A549 (cell line): ENCODE results near the gene RGS16. TPM values are rescaled to one million over a fixed set of nuclear protein-coding genes. Genes with fewer than 3 reads are reported as not detected.

Experiments used
- ATAC-seq, 2 experiments: fragments of 200-7000 bp in 1 of 2; fragments of >200 bp in 1 of 2; cut with Nextera tagmentation in 1 of 2; cut with Tn5 transposase in 1 of 2; 3 replicates each; pipeline versions ENCODE4 v1.8.0 to v1.9.1; 2018 to 2020; ENCODE audit warnings: mild to moderate bottlenecking in 1 of 2, moderate library complexity in 1 of 2
- CTCF ChIA-PET: fragments of 300-600 bp; sonication (Branson Sonifier 250); formaldehyde crosslinking; extraction: SDS; loops from one replicate; lab custom pipeline; 2021; ENCODE audit warnings: antibody characterized with exemption, inconsistent platforms; lab: Yijun Ruan, JAX
- POLR2A ChIA-PET: fragments of 350-600 bp; formaldehyde crosslinking; extraction: SDS; loops from one replicate; lab custom pipeline; 2021; ENCODE audit warnings: antibody characterized with exemption, inconsistent platforms; lab: Yijun Ruan, JAX
- DNase-seq, 2 experiments: peaks; one replicate each; pipeline versions ENCODE4 v3.0.0 to v3.0.0-alpha.2; 2011 to 2016; ENCODE audit warnings: low read depth in 1 of 2, low spot score in 1 of 2
- FAIRE-seq: peaks from 2 replicates; lab custom pipeline; 2011; peaks lifted over from hg19 to GRCh38; lab: Jason Lieb, UNC
- H3K27ac ChIP-seq, 2 experiments: fragments of >200 bp; sonication (Bioruptor Twin); formaldehyde crosslinking; 3 replicates each; pipeline ENCODE4 v1.5.1; 2016 to 2017
- H3K4me1 ChIP-seq: fragments of >200 bp; sonication (Bioruptor Twin); formaldehyde crosslinking; 3 replicates; pipeline ENCODE4 v1.6.1; 2016
- H3K4me2 ChIP-seq: fragments of >200 bp; sonication (Bioruptor Twin); formaldehyde crosslinking; 3 replicates; pipeline ENCODE4 v1.6.1; 2016
- H3K4me3 ChIP-seq: fragments of >200 bp; sonication (Bioruptor Twin); formaldehyde crosslinking; 3 replicates; pipeline ENCODE4 v1.5.1; 2016
- H3K9me3 ChIP-seq: fragments of >200 bp; sonication (Bioruptor Twin); formaldehyde crosslinking; 3 replicates; pipeline ENCODE4 v1.6.1; 2016
- BHLHE40 ChIP-seq: IDR thresholded peaks from 2 replicates; pipeline ENCODE4 v1.6.1; 2012; ENCODE audit warnings: low read depth, low read length, inconsistent platforms
- CBX8 ChIP-seq: fragments of 200-600 bp; sonication (generic); IDR thresholded peaks from 2 replicates; pipeline ENCODE4 v1.6.1; 2016
- CEBPB ChIP-seq, 2 experiments: fragments of >200 bp in 1 of 2; sonication (Bioruptor Twin) in 1 of 2; formaldehyde crosslinking in 1 of 2; IDR thresholded peaks; 2 replicates each; pipeline ENCODE4 v1.6.1; 2012 to 2016
- CHD4 ChIP-seq: fragments of 200-600 bp; sonication (generic); IDR thresholded peaks from 2 replicates; pipeline ENCODE4 v1.6.1; 2016; ENCODE audit warnings: antibody characterized with exemption, mild to moderate bottlenecking, borderline replicate concordance
- FOSL2 ChIP-seq, 2 experiments: fragments of 450-650 bp in 1 of 2; fragments of >200 bp in 1 of 2; sonication (Bioruptor Twin) in 1 of 2; formaldehyde crosslinking; IDR thresholded peaks; 2 replicates each; pipeline versions ENCODE4 v1.5.0 to v1.6.1; 2016 to 2020; ENCODE audit warnings: mild to moderate bottlenecking in 1 of 2, moderate library complexity in 1 of 2
- HOXB13 ChIP-seq: fragments of 250-450 bp; sonication (Bioruptor Pico); IDR thresholded peaks from 2 replicates; pipeline ENCODE4 v1.5.0; 2020; ENCODE audit warnings: low read depth, mild to moderate bottlenecking, moderate library complexity
- JUNB ChIP-seq: fragments of >200 bp; sonication (Bioruptor Twin); formaldehyde crosslinking; IDR thresholded peaks from 2 replicates; pipeline ENCODE4 v1.6.1; 2016
- KDM1A ChIP-seq: fragments of 200-600 bp; sonication (generic); IDR thresholded peaks from 2 replicates; pipeline ENCODE4 v1.6.1; 2016; ENCODE audit warnings: low read depth, mild to moderate bottlenecking
- KDM5A ChIP-seq: fragments of 200-600 bp; sonication (generic); IDR thresholded peaks from 2 replicates; pipeline ENCODE4 v1.6.1; 2016; ENCODE audit warnings: antibody characterized with exemption, mild to moderate bottlenecking
- MAFK ChIP-seq: fragments of 450-650 bp; IDR thresholded peaks from 2 replicates; pipeline ENCODE4 v1.6.1; 2014; ENCODE audit not compliant: partially characterized antibody
- NFE2L2 ChIP-seq: fragments of 150-350 bp; conservative IDR thresholded peaks from 2 replicates; pipeline ENCODE4 v1.6.1; 2014; ENCODE audit warnings: low read length
- NPAS2 ChIP-seq: fragments of 250-450 bp; sonication (Bioruptor Pico); IDR thresholded peaks from 2 replicates; pipeline ENCODE4 v1.8.0; 2022; ENCODE audit warnings: mild to moderate bottlenecking, moderate library complexity, borderline replicate concordance
- POLR2A ChIP-seq: IDR thresholded peaks from 2 replicates; pipeline ENCODE4 v1.6.1; 2012; ENCODE audit warnings: mild to moderate bottlenecking, low read length
- RARB ChIP-seq: fragments of 250-450 bp; sonication (Bioruptor Pico); IDR thresholded peaks from 2 replicates; pipeline ENCODE4 v1.8.0; 2021; ENCODE audit warnings: mild to moderate bottlenecking, moderate library complexity
- RFX5 ChIP-seq: fragments of 450-650 bp; IDR thresholded peaks from 2 replicates; pipeline ENCODE4 v1.7.1; 2014; ENCODE audit warnings: antibody characterized with exemption, mild to moderate bottlenecking, moderate library complexity
- SREBF2 ChIP-seq: fragments of 450-650 bp; IDR thresholded peaks from 2 replicates; pipeline ENCODE4 v1.6.1; 2014; ENCODE audit warnings: mild to moderate bottlenecking, moderate library complexity
- ZC3H11A ChIP-seq: fragments of 450-650 bp; IDR thresholded peaks from 2 replicates; pipeline ENCODE4 v1.6.1; 2014; ENCODE audit warnings: antibody characterized with exemption, mild to moderate bottlenecking
- ZFP36 ChIP-seq: fragments of 450-650 bp; IDR thresholded peaks from 2 replicates; pipeline ENCODE4 v1.6.1; 2014; ENCODE audit warnings: borderline replicate concordance; ENCODE audit not compliant: partially characterized antibody
- WGBS: methylation state at CpG from one replicate; pipeline ENCODE4 v1.1.6; 2017; ENCODE audit errors: missing lambda C conversion rate; 5-methylcytosine and 5-hydroxymethylcytosine counted together
- polyA plus RNA-seq, 4 experiments: library from polyadenylated mRNA; depleted of rRNA in 3 of 4; stranded (reverse); fragments of >200 nt; fragmentation: RNase III in 1 of 4; extraction: RNeasy Plus Mini Kit Qiagen cat#74134 plus additional on column Dnase treatment in 1 of 4; gene quantifications; 2 replicates in 3 of 4; 3 replicates in 1 of 4; pipeline ENCODE4 v1.2.3, GENCODE V29; 2011 to 2017
- TF ChIP-seq, protein P1 (sequence below): fragments of 200-600 bp; sonication (generic); IDR thresholded peaks from 2 replicates; pipeline ENCODE4 v1.6.1; 2016; ENCODE audit warnings: antibody characterized with exemption, mild to moderate bottlenecking, moderate library complexity
- TF ChIP-seq, protein P2 (sequence below): fragments of >200 bp; sonication (Bioruptor Twin); formaldehyde crosslinking; IDR thresholded peaks from 2 replicates; pipeline ENCODE4 v1.6.1; 2016
- TF ChIP-seq, protein P3 (sequence below): fragments of 250-450 bp; sonication (Bioruptor Pico); IDR thresholded peaks from 2 replicates; pipeline ENCODE4 v1.5.0; 2020; ENCODE audit warnings: low read depth, mild to moderate bottlenecking, moderate library complexity
- TF ChIP-seq, protein P4 (sequence below): fragments of 450-650 bp; IDR thresholded peaks from 2 replicates; pipeline ENCODE4 v1.6.1; 2014; ENCODE audit warnings: antibody characterized with exemption

RGS16 gene
- polyA plus RNA-seq, 2 of the 4 experiments (the other 2 are of a cell fraction), result 0.13 to 0.45 TPM

DNA sequence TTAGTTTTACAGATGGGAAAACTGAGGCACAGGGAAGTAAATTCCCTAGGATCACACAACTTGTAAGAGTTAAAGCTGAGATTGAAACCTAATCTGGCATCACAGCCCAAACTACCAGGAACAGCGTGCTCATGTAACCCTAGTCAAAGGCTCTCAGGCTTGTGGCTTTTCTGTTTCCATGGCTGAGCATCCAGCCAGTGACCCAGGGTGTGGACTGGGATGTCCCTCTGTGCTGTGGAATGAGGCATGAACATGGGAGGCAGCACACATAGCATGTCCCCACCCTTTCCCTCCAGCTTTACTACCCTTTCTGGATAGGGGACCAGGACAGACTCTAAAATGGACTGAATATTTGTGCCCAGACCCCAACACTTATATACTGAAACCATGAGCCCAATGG is 35.1 kb upstream of the RGS16 start:
- no peak for ATAC-seq
- H3K27ac ChIP-seq, result no peak overlapping the region
- no peak overlapping the region for H3K4me3 ChIP-seq
- H3K9me3 ChIP-seq, result no peaks in the 10 kb centered on the region
- TF ChIP-seq JUNB (no peak), ZFP36 (no peak), ZC3H11A (no peak), KDM5A (no peak), CBX8 (no peak), POLR2A (no peak), RFX5 (no peak), NFE2L2 (no peak), NPAS2 (CRISPR knock-in tag) (no peak), MAFK (no peak), HOXB13 (CRISPR knock-in tag) (no peak), SREBF2 (no peak), RARB (CRISPR knock-in tag) (no peak)
- TF ChIP-seq, protein P1, sequence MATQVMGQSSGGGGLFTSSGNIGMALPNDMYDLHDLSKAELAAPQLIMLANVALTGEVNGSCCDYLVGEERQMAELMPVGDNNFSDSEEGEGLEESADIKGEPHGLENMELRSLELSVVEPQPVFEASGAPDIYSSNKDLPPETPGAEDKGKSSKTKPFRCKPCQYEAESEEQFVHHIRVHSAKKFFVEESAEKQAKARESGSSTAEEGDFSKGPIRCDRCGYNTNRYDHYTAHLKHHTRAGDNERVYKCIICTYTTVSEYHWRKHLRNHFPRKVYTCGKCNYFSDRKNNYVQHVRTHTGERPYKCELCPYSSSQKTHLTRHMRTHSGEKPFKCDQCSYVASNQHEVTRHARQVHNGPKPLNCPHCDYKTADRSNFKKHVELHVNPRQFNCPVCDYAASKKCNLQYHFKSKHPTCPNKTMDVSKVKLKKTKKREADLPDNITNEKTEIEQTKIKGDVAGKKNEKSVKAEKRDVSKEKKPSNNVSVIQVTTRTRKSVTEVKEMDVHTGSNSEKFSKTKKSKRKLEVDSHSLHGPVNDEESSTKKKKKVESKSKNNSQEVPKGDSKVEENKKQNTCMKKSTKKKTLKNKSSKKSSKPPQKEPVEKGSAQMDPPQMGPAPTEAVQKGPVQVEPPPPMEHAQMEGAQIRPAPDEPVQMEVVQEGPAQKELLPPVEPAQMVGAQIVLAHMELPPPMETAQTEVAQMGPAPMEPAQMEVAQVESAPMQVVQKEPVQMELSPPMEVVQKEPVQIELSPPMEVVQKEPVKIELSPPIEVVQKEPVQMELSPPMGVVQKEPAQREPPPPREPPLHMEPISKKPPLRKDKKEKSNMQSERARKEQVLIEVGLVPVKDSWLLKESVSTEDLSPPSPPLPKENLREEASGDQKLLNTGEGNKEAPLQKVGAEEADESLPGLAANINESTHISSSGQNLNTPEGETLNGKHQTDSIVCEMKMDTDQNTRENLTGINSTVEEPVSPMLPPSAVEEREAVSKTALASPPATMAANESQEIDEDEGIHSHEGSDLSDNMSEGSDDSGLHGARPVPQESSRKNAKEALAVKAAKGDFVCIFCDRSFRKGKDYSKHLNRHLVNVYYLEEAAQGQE, result no peak
- TF ChIP-seq, protein P2, sequence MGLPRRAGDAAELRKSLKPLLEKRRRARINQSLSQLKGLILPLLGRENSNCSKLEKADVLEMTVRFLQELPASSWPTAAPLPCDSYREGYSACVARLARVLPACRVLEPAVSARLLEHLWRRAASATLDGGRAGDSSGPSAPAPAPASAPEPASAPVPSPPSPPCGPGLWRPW, result no peak
- TF ChIP-seq, protein P3, sequence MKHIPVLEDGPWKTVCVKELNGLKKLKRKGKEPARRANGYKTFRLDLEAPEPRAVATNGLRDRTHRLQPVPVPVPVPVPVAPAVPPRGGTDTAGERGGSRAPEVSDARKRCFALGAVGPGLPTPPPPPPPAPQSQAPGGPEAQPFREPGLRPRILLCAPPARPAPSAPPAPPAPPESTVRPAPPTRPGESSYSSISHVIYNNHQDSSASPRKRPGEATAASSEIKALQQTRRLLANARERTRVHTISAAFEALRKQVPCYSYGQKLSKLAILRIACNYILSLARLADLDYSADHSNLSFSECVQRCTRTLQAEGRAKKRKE (CRISPR knock-in tag), result no peak
- CTCF ChIA-PET, result interaction anchor here (1.0 kb wide), 1 partner anchor 38 kb away, joined by 3 read pairs; no protein-coding TSS in a partner anchor
- no peak for DNase-seq
- FAIRE-seq, result no peak
- H3K4me2 ChIP-seq, result no peak overlapping the region
- WGBS, result 82% methylated on average over 1 of the region's 1 CpG
- H3K4me1 ChIP-seq, result no peaks in the 10 kb centered on the region
- POLR2A ChIA-PET, result interaction anchor here (0.6 kb wide), 1 partner anchor 1210 kb away, joined by 7 read pairs; no protein-coding TSS in a partner anchor

DNA sequence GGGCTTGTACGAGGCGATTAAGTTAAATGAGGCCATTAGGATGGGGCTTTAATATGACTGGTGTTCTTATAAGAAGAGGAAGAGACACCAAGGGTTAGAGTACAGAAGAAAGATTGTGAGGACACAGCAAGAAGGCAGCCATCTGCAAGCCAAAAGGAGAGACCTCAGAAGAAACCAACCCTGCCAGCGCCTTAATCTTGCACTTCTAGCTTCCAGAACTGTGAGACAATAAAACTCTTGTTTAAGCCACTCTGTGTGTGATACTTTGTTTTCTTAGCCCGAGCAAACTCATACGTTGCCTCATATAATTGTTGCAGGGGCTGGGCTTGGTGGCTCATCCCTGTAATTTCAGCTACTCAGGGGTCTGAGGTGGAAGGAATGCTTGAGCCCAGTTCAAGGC is 33.6 kb upstream of the RGS16 start:
- no peak for DNase-seq
- WGBS, result 52% methylated on average over 5 of the region's 5 CpGs
- ATAC-seq, result no peak
- ChIA-PET POLR2A (no interaction called here), CTCF (interaction anchor here (0.6 to 1.3 kb wide), 2 partner anchors 8 to 96 kb away, joined by 4 read pairs; no protein-coding TSS in a partner anchor)
- Histone ChIP-seq H3K4me2 (no peak overlapping the region), H3K4me1 (no peaks in the 10 kb centered on the region), H3K4me3 (no peak overlapping the region), H3K9me3 (no peaks in the 10 kb centered on the region), H3K27ac (no peak overlapping the region)
- no peak for FAIRE-seq
- TF ChIP-seq, protein P4, sequence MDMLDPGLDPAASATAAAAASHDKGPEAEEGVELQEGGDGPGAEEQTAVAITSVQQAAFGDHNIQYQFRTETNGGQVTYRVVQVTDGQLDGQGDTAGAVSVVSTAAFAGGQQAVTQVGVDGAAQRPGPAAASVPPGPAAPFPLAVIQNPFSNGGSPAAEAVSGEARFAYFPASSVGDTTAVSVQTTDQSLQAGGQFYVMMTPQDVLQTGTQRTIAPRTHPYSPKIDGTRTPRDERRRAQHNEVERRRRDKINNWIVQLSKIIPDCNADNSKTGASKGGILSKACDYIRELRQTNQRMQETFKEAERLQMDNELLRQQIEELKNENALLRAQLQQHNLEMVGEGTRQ, result no peak
- TF ChIP-seq, protein P2, result no peak
- no peak for TF ChIP-seq CHD4
- TF ChIP-seq CEBPB (IDR thresholded peaks at IDR 0.05), result no peak
- no peak for TF ChIP-seq KDM1A
- TF ChIP-seq BHLHE40, result no peak
- TF ChIP-seq FOSL2 (IDR thresholded peaks at IDR 0.05), result no peak
- no peak for TF ChIP-seq FOSL2 (CRISPR knock-in tag; IDR thresholded peaks at IDR 0.05)
- no peak for TF ChIP-seq SREBF2
- TF ChIP-seq RFX5, result no peak
